Panc1 (cell line): ENCODE data around the gene CORO2A. TPM values are rescaled to one million over a fixed set of nuclear protein-coding genes. Genes with fewer than 3 reads are reported as not detected.

Source experiments
- ATAC-seq: fragments of 200-7000 bp; cut with Tn5 transposase; 2 replicates; pipeline ENCODE4 v1.9.1; 2020; ENCODE audit warnings: mild to moderate bottlenecking, moderate library complexity
- BruUV-seq: library from RNA; stranded (reverse); fragments of 400-500 nt; replicated peaks from 2 replicates; lab custom pipeline; 2021; lab: Mats Ljungman, UMichigan
- CTCF ChIA-PET: fragments of 300-600 bp; sonication (Branson Sonifier 250); formaldehyde crosslinking; loops from one replicate; lab custom pipeline; 2022; ENCODE audit warnings: antibody characterized with exemption; lab: Charles Lee
- POLR2A ChIA-PET: fragments of 300-600 bp; sonication (Branson Sonifier 250); formaldehyde crosslinking; loops from one replicate; lab custom pipeline; 2022; ENCODE audit warnings: antibody characterized with exemption; lab: Charles Lee
- DNase-seq: peaks from one replicate; pipeline ENCODE4 v3.0.0-alpha.2; 2010; ENCODE audit warnings: low read depth, low spot score
- H3K27ac ChIP-seq: 2 replicates; pipeline ENCODE4 v1.5.1; 2011; ENCODE audit warnings: mild to moderate bottlenecking, low read length, inconsistent platforms
- H3K27me3 ChIP-seq: fragments of 200-500 bp; sonication (Bioruptor generic); 2 replicates; pipeline ENCODE4 v1.6.0; 2014; ENCODE audit warnings: low read length, inconsistent platforms; ENCODE audit not compliant: control insufficient read depth, insufficient read depth
- H3K36me3 ChIP-seq: fragments of 200-500 bp; sonication (Bioruptor generic); 2 replicates; pipeline ENCODE4 v1.5.1; 2014; ENCODE audit warnings: inconsistent platforms, mild to moderate bottlenecking, low read length, moderate library complexity; ENCODE audit not compliant: control insufficient read depth, insufficient read depth
- H3K4me1 ChIP-seq: 2 replicates; pipeline ENCODE4 v1.5.1; 2011; ENCODE audit warnings: inconsistent platforms, mild to moderate bottlenecking, low read length, moderate library complexity; ENCODE audit not compliant: control insufficient read depth, insufficient read depth
- H3K4me3 ChIP-seq, 2 experiments: 2 replicates each; pipeline ENCODE4 v1.5.1; 2011 to 2012; ENCODE audit warnings: low read depth in 2 of 2, low read length in 2 of 2, mild to moderate bottlenecking in 2 of 2, inconsistent platforms in 1 of 2, moderate library complexity in 1 of 2
- H3K9me3 ChIP-seq: fragments of 200-500 bp; sonication (Bioruptor generic); 2 replicates; pipeline ENCODE4 v1.5.1; 2014; ENCODE audit warnings: low read depth, mild to moderate bottlenecking, inconsistent platforms, low read length, moderate library complexity; ENCODE audit not compliant: control insufficient read depth, insufficient read depth
- CTCF ChIP-seq: fragments of 450-650 bp; IDR thresholded peaks from 2 replicates; pipeline ENCODE4 v1.5.1; 2017; ENCODE audit warnings: mild to moderate bottlenecking
- POLR2AphosphoS5 ChIP-seq: IDR thresholded peaks from 2 replicates; pipeline ENCODE4 v1.6.1; 2012; ENCODE audit warnings: mild to moderate bottlenecking, low read depth, low read length, moderate library complexity
- REST ChIP-seq, 2 experiments: IDR thresholded peaks; 2 replicates each; pipeline ENCODE4 v1.6.1; 2011 to 2012; ENCODE audit warnings: low read depth in 2 of 2, control low read depth in 1 of 2, low read length in 1 of 2, mild to moderate bottlenecking in 1 of 2, moderate library complexity in 1 of 2; ENCODE audit not compliant: insufficient read depth in 1 of 2
- SIN3A ChIP-seq: IDR thresholded peaks from 2 replicates; pipeline ENCODE4 v1.6.1; 2012; ENCODE audit warnings: low read depth, mild to moderate bottlenecking, low read length, moderate library complexity, borderline replicate concordance; ENCODE audit not compliant: insufficient read depth
- TCF7L2 ChIP-seq: IDR thresholded peaks from 2 replicates; pipeline ENCODE4 v1.6.1; 2011; ENCODE audit warnings: mild to moderate bottlenecking, low read depth, low read length, inconsistent platforms
- in situ Hi-C: cut with HindIII; loops from 2 replicates; pipeline ENCODE4 v1.10.0; 2016; ENCODE audit warnings: low sequenced_read_pairs, low pct_unique_long_range_greater_than_20kb
- intact Hi-C: fragments of 100-400 bp; cut with micrococcal nuclease; formaldehyde crosslinking; loops from one replicate; pipeline ENCODE4 v1.10.0; 2022; ENCODE audit not compliant: unreplicated experiment
- total RNA-seq: library from RNA; stranded (reverse); gene quantifications from one replicate; pipeline ENCODE4 v1.2.1, GENCODE V29; 2021; ENCODE audit not compliant: unreplicated experiment

CORO2A gene
- total RNA-seq, 1 experiment from 2014 or later, result 2.0 TPM

- Histone ChIP-seq H3K9me3 (no peaks in the 10 kb centered on the region), H3K4me1 (no peaks in the 10 kb centered on the region), H3K27ac (no peak overlapping the region), H3K36me3 (no peaks in the 10 kb centered on the region), H3K27me3 (no peaks in the 10 kb centered on the region), H3K4me3 (no peak overlapping the region)
- no peak for TF ChIP-seq SIN3A
- no peak for TF ChIP-seq POLR2AphosphoS5
- no peak for TF ChIP-seq REST (IDR thresholded peaks at IDR 0.05; ENCODE audit: insufficient read depth in 1 of 2, low read depth in 2 of 2, low read length in 1 of 2)
- TF ChIP-seq CTCF, result no peak
- TF ChIP-seq TCF7L2, result no peak
- DNase-seq (no peak), ATAC-seq (no peak)
- in situ Hi-C loops, result no loop called here
- ChIA-PET CTCF (no interaction called here), POLR2A (no interaction called here)
- no TSS peak for BruUV-seq
- intact Hi-C loops, result no loop called here
These were observed 48.0 kb upstream of the CORO2A start for GRCh38 chr9:98240475-98240874.

GRCh38 chr9:98236901-98237487 lies 44.6 kb upstream of the CORO2A start:
- H3K4me3 ChIP-seq, result no peak overlapping the region
- no TSS peak for BruUV-seq
- no peaks in the 10 kb centered on the region for H3K9me3 ChIP-seq
- H3K27me3 ChIP-seq, result no peaks in the 10 kb centered on the region
- ATAC-seq (no peak), DNase-seq (no peak)
- no peaks in the 10 kb centered on the region for H3K4me1 ChIP-seq
- TF ChIP-seq TCF7L2 (no peak), POLR2AphosphoS5 (no peak), REST (IDR thresholded peaks at IDR 0.05; ENCODE audit: insufficient read depth in 1 of 2, low read depth in 2 of 2, low read length in 1 of 2) (no peak), SIN3A (no peak), CTCF (no peak)
- no peak overlapping the region for H3K27ac ChIP-seq
- no peaks in the 10 kb centered on the region for H3K36me3 ChIP-seq
- ChIA-PET CTCF (no interaction called here), POLR2A (no interaction called here)
- in situ Hi-C loops, result no loop called here
- intact Hi-C loops, result no loop called here
